Endothelial cell (in vitro differentiated cells): ENCODE results near the gene TNXB. TPM values are rescaled to one million over a fixed set of nuclear protein-coding genes. Genes with fewer than 3 reads are reported as not detected.
"Not testable (repeated sequence)": the region's sequence is repeated elsewhere in the genome, so short reads cannot be mapped to it uniquely, and the experiment has no call there.

Source experiments
- DNase-seq: peaks from one replicate; pipeline ENCODE4 v3.0.0; 2021; ENCODE audit warnings: low spot score
- H3K27ac Mint-ChIP-seq: one replicate; pipeline ENCODE4 v1.8.0; 2021; ENCODE audit warnings: mixed read lengths, inconsistent platforms; ENCODE audit not compliant: unreplicated experiment
- H3K27me3 Mint-ChIP-seq: one replicate; pipeline ENCODE4 v1.8.0; 2021; ENCODE audit warnings: mild to moderate bottlenecking, moderate library complexity, mixed read lengths, inconsistent platforms; ENCODE audit not compliant: unreplicated experiment
- H3K36me3 Mint-ChIP-seq: one replicate; pipeline ENCODE4 v1.8.0; 2021; ENCODE audit warnings: mild to moderate bottlenecking, low read depth, mixed read lengths, inconsistent platforms; ENCODE audit not compliant: unreplicated experiment
- H3K4me1 Mint-ChIP-seq: one replicate; pipeline ENCODE4 v1.8.0; 2021; ENCODE audit warnings: mild to moderate bottlenecking, mixed read lengths, inconsistent platforms; ENCODE audit not compliant: unreplicated experiment
- H3K4me3 Mint-ChIP-seq: one replicate; pipeline ENCODE4 v1.8.0; 2021; ENCODE audit warnings: mild to moderate bottlenecking, mixed read lengths, inconsistent platforms; ENCODE audit not compliant: unreplicated experiment
- H3K9me3 Mint-ChIP-seq: one replicate; pipeline ENCODE4 v1.8.0; 2021; ENCODE audit warnings: mixed read lengths, inconsistent platforms; ENCODE audit not compliant: unreplicated experiment
- total RNA-seq: library from RNA; stranded (reverse); fragmentation: NEBNext Ultra II Directional; extraction: Animal tissue kit (Norgen Biotek cat#: 25700); gene quantifications from one replicate; pipeline ENCODE4 v1.2.1, GENCODE V29; 2021; ENCODE audit not compliant: unreplicated experiment

The TNXB gene
- total RNA-seq, 1 donor from 2014 or later, result 7.5 TPM

GRCh38 chr6:32038878-32039277 is 70.3 kb downstream of the TNXB start:
- not testable (repeated sequence) for H3K4me1 Mint-ChIP-seq, H3K4me3 Mint-ChIP-seq, DNase-seq, H3K27ac Mint-ChIP-seq, H3K27me3 Mint-ChIP-seq, H3K36me3 Mint-ChIP-seq, H3K9me3 Mint-ChIP-seq

DNA sequence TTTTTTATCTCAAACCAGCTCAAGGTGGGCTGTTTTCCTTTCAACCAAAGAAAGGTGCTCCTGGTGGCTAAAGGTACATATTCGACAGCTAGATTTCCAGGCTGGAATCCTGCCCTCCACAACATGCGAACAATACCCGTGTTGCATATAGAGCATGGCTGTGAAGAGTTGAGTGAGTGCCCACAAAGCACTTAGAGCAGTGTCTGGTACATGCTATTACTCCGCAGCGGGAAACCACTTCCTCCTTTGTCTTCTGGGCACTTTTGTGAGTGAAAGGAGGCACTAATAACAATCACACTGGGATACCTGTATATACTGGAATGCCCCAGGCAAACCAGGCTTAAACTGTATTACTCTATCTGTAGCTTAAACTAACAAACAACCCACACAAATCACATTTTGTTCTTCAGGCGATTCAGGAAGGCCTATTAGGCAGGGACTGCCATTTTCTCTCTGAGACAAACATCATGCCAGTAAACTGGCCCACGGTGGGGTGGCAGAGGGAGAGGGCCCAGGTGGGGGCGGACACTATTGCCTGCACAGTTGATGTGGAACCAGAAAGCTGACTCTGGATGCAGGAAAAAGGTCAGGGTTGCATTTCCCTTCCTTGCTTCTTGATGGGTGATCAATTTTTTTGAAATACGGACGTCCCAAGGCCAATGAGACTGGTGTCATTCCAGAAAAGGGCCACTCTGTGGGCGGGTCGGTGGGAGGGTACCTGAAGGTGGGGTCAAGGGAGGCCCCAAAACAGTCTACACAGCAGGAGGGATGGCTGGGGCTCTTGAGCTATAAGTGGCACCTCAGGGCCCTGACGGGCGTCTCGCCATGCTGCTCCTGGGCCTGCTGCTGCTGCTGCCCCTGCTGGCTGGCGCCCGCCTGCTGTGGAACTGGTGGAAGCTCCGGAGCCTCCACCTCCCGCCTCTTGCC is 71.3 kb downstream of the TNXB start, which contains the start of gene CYP21A2:
Gene CYP21A2, plus strand, starts transcription at position 818 of the 927 bp plus-strand sequence. Its CDS starts 8 bp downstream, at position 826.
- DNase-seq, H3K36me3 Mint-ChIP-seq, H3K9me3 Mint-ChIP-seq, H3K4me3 Mint-ChIP-seq, H3K4me1 Mint-ChIP-seq, H3K27me3 Mint-ChIP-seq, H3K27ac Mint-ChIP-seq: not testable (repeated sequence)

- DNase-seq, H3K27ac Mint-ChIP-seq, H3K4me3 Mint-ChIP-seq, H3K36me3 Mint-ChIP-seq, H3K4me1 Mint-ChIP-seq, H3K27me3 Mint-ChIP-seq, H3K9me3 Mint-ChIP-seq: not testable (repeated sequence)
These were observed 72.0 kb downstream of the TNXB start for GRCh38 chr6:32037136-32037535.

GRCh38 chr6:32035283-32036013 is 73.7 kb downstream of the TNXB start:
- not testable (repeated sequence) for DNase-seq, H3K4me3 Mint-ChIP-seq, H3K9me3 Mint-ChIP-seq, H3K36me3 Mint-ChIP-seq, H3K4me1 Mint-ChIP-seq, H3K27me3 Mint-ChIP-seq, H3K27ac Mint-ChIP-seq

- not testable (repeated sequence) for H3K4me1 Mint-ChIP-seq, H3K4me3 Mint-ChIP-seq, H3K27ac Mint-ChIP-seq, H3K36me3 Mint-ChIP-seq, H3K27me3 Mint-ChIP-seq, H3K9me3 Mint-ChIP-seq, DNase-seq
These were observed 79.6 kb downstream of the TNXB start for GRCh38 chr6:32029553-32029952.

- not testable (repeated sequence) for DNase-seq, H3K9me3 Mint-ChIP-seq, H3K27me3 Mint-ChIP-seq, H3K27ac Mint-ChIP-seq, H3K4me1 Mint-ChIP-seq, H3K4me3 Mint-ChIP-seq, H3K36me3 Mint-ChIP-seq
These were observed 80.5 kb downstream of the TNXB start for GRCh38 chr6:32028631-32029030.

DNA sequence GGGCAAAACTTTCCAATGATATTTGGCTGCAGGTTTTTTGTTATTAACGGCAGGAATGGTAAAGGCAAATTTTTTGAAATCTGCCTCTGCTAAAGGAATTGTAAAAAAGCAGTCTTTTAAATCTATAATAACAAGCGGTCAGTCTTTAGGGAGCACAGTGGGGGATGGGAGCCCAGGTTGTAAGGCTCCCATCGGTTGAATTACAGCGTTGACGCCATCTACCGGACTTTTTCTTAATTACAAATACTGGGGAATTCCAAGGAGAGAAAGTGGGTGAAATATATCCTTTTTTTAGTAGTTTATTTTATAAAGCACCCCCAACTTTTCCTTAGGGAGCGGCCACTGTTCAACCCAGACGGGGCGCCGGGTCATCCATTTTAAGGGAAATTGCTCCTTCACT is 87.0 kb downstream of the TNXB start:
- not testable (repeated sequence) for H3K36me3 Mint-ChIP-seq, H3K4me3 Mint-ChIP-seq, H3K27ac Mint-ChIP-seq, H3K27me3 Mint-ChIP-seq, DNase-seq, H3K9me3 Mint-ChIP-seq, H3K4me1 Mint-ChIP-seq

DNA sequence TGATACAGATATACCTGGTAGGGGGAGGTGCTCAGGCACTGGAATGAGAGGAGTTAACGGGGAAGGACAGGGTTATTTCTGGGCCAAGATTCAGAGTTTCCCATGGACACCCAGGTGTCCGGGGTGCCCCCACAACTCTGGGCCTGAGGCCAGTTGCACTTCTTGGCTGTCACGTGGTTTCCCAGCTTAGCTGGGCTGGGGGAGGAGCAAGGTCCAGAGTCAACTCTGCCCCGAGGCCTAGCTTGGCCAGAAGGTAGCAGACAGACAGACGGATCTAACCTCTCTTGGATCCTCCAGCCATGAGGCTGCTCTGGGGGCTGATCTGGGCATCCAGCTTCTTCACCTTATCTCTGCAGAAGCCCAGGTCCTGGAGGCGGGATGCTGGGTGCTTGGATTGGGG is 94.6 kb downstream of the TNXB start, which contains the start of gene C4B:
Gene C4B, plus strand, starts transcription at position 249 of the 400 bp plus-strand sequence. Its CDS starts 51 bp downstream, at position 300.
- not testable (repeated sequence) for H3K27me3 Mint-ChIP-seq, H3K27ac Mint-ChIP-seq, DNase-seq, H3K9me3 Mint-ChIP-seq, H3K36me3 Mint-ChIP-seq, H3K4me1 Mint-ChIP-seq, H3K4me3 Mint-ChIP-seq

- H3K27ac Mint-ChIP-seq, H3K4me1 Mint-ChIP-seq: not testable (repeated sequence)
These were observed 95.4 kb downstream of the TNXB start for GRCh38 chr6:32013738-32014137.

GRCh38 chr6:32012941-32013617 is 96.1 kb downstream of the TNXB start:
- H3K36me3 Mint-ChIP-seq, DNase-seq, H3K4me3 Mint-ChIP-seq: not testable (repeated sequence)

More at GRCh38 chr6:32013738-32014137, 95.4 kb downstream of the TNXB start:
- DNase-seq, H3K9me3 Mint-ChIP-seq, H3K4me3 Mint-ChIP-seq, H3K36me3 Mint-ChIP-seq, H3K27me3 Mint-ChIP-seq: not testable (repeated sequence)

GRCh38 chr6:32010856-32011530 is 98.1 kb downstream of the TNXB start:
- not testable (repeated sequence) for H3K36me3 Mint-ChIP-seq, DNase-seq, H3K4me1 Mint-ChIP-seq, H3K27me3 Mint-ChIP-seq, H3K27ac Mint-ChIP-seq, H3K4me3 Mint-ChIP-seq, H3K9me3 Mint-ChIP-seq

More at GRCh38 chr6:32012941-32013617, 96.1 kb downstream of the TNXB start:
- not testable (repeated sequence) for H3K4me1 Mint-ChIP-seq, H3K9me3 Mint-ChIP-seq, H3K27ac Mint-ChIP-seq, H3K27me3 Mint-ChIP-seq
